Measurements from ENCODE around the gene CLCNKB. TPM values are rescaled to one million over a fixed set of nuclear protein-coding genes. Genes with fewer than 3 reads are reported as not detected.

CLCNKB gene
- total RNA-seq, 1 donor from 2014 or later: 0.34 TPM

Other genes with a start within 250 kb of the CLCNKB start
- 2.1 and 3.4 TPM in 2 replicates for gene UQCRHL, start 236.1 kb upstream of the CLCNKB start, total RNA-seq
- gene SPEN, start 196.1 kb upstream of the CLCNKB start, total RNA-seq: 22.0 and 28.1 TPM in 2 replicates
- 45.6 and 49.7 TPM in 2 replicates for gene ZBTB17, start 67.7 kb upstream of the CLCNKB start, total RNA-seq
- gene SRARP, start 39.5 kb upstream of the CLCNKB start, total RNA-seq: 0.28 and 0.51 TPM in 2 replicates
- not detected in 2 replicates for gene HSPB7, start 25.7 kb upstream of the CLCNKB start, total RNA-seq
- gene CLCNKA, start 21.7 kb upstream of the CLCNKB start, total RNA-seq: not detected in 2 replicates
- gene FAM131C, start 29.9 kb downstream of the CLCNKB start, total RNA-seq: not detected in 2 replicates
- gene EPHA2, start 112.3 kb downstream of the CLCNKB start, total RNA-seq: 121 and 192 TPM in 2 replicates
- gene ARHGEF19, start 168.9 kb downstream of the CLCNKB start, total RNA-seq: 2.7 and 3.3 TPM in 2 replicates
- gene CPLANE2, start 193.4 kb downstream of the CLCNKB start, total RNA-seq: 9.5 and 10.3 TPM in 2 replicates